ENCODE measurements around the gene SH2B3. TPM values are rescaled to one million over a fixed set of nuclear protein-coding genes. Genes with fewer than 3 reads are reported as not detected.

SH2B3 gene
- total and polyA plus RNA-seq, 3 donors (not counting 1 experiment from before 2014, with no cell fraction given): 11.7 to 18.1 (median 15.8) TPM

Other genes starting within 250 kb of the SH2B3 start
- 1 to 10 TPM; 6.8 to 6.9 TPM for gene PHETA1, start 36.8 kb upstream of the SH2B3 start, total RNA-seq
- gene PHETA1, start 36.8 kb upstream of the SH2B3 start, polyA plus RNA-seq: 3.8 TPM
- 10 to 100 TPM; 37.5 to 69.8 TPM for gene ATXN2, start 193.4 kb downstream of the SH2B3 start, total RNA-seq
- gene ATXN2, start 193.4 kb downstream of the SH2B3 start, polyA plus RNA-seq: 23.4 TPM